Measurements from ENCODE around the gene FUT4. TPM values are rescaled to one million over a fixed set of nuclear protein-coding genes. Genes with fewer than 3 reads are reported as not detected.

FUT4 gene
- total RNA-seq, 2 donors from 2014 or later, result 10.5 to 13.5 TPM

DNA sequence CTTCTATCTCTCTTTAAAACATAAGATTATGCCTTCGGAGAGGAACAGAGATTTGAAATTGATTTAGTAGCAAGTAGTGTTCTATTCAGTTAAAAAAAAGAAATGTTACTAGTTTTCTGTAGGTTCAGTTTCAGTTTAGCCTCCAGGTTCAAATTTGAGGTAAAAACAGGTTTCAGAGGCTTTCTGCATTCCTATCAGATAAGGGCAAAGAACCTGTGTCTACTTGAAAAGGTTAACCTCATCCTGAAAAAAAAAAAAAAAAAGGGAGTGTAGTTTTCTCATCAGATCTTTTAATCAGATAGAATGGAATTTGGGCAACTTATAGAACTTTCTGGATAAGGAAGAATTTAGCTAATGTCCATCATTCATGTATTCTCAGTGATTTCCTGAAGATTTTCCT lies 19.4 kb upstream of the FUT4 start:
- Histone ChIP-seq H3K4me1 (peaks cover 10% of the 10 kb centered on the region), H3K27me3 (no peaks in the 10 kb centered on the region), H3K4me3 (no peak overlapping the region), H3K36me3 (replicated peaks in 1 of 2; ENCODE audit: insufficient read depth in 1 of 2, low read depth in 2 of 2) (no peaks in the 10 kb centered on the region), H3K9me3 (no peaks in the 10 kb centered on the region), H3K27ac (no peak overlapping the region)
- ATAC-seq (no peak), DNase-seq (no peak)
- TF ChIP-seq, protein P1, sequence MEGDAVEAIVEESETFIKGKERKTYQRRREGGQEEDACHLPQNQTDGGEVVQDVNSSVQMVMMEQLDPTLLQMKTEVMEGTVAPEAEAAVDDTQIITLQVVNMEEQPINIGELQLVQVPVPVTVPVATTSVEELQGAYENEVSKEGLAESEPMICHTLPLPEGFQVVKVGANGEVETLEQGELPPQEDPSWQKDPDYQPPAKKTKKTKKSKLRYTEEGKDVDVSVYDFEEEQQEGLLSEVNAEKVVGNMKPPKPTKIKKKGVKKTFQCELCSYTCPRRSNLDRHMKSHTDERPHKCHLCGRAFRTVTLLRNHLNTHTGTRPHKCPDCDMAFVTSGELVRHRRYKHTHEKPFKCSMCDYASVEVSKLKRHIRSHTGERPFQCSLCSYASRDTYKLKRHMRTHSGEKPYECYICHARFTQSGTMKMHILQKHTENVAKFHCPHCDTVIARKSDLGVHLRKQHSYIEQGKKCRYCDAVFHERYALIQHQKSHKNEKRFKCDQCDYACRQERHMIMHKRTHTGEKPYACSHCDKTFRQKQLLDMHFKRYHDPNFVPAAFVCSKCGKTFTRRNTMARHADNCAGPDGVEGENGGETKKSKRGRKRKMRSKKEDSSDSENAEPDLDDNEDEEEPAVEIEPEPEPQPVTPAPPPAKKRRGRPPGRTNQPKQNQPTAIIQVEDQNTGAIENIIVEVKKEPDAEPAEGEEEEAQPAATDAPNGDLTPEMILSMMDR (IDR thresholded peaks at IDR 0.05), result no peak
- no peak for TF ChIP-seq POLR2A (IDR thresholded peaks at IDR 0.05)
- WGBS, 2 donors, result 64 to 81% methylated on average over 1 of the region's 1 CpG
- intact Hi-C loops (cut with DNase I), result no loop called here

GRCh38 chr11:94525546-94526324 lies 18.0 kb upstream of the FUT4 start:
- Histone ChIP-seq H3K4me1 (peaks cover 6% of the 10 kb centered on the region), H3K36me3 (replicated peaks in 1 of 2; ENCODE audit: insufficient read depth in 1 of 2, low read depth in 2 of 2) (no peaks in the 10 kb centered on the region), H3K9me3 (no peaks in the 10 kb centered on the region), H3K4me3 (no peak overlapping the region), H3K27me3 (no peaks in the 10 kb centered on the region), H3K27ac (no peak overlapping the region)
- intact Hi-C loops (cut with DNase I), result no loop called here
- DNase-seq, result peak; percentile 46 to 78 (median 66)
- 29 to 37% methylated on average over 5 of the region's 5 CpGs for WGBS, 2 donors
- TF ChIP-seq POLR2A (IDR thresholded peaks at IDR 0.05), result no peak
- TF ChIP-seq, protein P1 (IDR thresholded peaks at IDR 0.05), result no peak
- ATAC-seq, result no peak

DNA sequence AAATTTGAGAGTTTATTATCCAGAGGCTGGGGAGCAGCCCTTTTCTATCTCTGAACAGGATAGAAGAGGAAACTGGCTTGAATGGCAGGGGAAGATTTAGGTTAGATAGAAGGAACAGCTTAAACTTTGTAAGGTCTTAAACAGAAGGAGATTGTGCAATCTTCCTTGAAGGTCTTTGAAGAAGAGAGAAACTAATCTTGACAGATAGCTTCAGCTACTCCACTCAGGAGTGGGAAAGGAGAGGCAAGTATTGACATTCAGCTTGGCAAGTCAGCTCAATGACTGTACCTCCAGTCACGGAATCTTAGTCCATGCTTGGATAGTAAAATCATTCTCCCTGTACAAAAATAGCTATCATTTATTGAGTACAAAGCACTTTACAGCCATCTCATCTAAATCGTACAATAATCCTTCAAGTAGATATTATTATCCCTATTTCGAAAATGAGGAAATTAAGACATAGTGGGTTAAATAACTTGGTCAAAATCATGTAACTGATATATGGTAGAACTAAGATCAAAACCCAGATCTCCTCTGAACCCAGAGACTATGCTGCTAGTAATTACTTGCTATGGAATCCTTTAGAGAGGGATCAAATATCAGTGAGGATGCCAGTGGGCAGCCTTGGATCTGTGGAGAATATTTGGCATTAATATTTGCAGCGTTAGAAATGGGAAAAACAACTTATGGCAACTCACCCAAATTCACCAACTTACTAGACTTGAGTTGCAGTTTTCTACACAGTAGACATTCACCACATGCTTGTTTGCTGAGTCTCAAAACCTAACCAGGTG lies 16.9 kb upstream of the FUT4 start:
- TF ChIP-seq, protein P1 (IDR thresholded peaks at IDR 0.05), result no peak
- TF ChIP-seq POLR2A (IDR thresholded peaks at IDR 0.05), result no peak

DNA sequence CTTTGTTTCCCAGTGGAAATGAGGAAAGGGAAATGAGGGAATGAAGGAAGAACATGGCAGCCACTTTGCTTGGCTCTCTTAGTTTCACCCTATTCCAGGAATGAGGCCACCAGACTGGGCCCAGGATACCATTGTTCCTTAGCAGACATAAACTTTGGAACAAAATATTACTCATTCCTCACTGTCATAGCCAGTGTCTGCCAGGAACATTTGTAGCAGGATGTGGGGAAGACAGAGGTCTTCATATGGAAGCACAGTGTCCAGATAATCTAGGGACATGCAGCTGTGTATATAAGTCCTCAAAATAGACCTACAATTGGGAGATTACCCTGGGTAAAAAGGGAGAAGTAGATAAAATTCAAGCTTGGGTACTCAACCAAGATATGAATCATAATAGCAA lies 15.2 kb upstream of the FUT4 start:
- no peak for ATAC-seq
- Histone ChIP-seq H3K27me3 (no peaks in the 10 kb centered on the region), H3K27ac (no peak overlapping the region), H3K36me3 (replicated peaks in 1 of 2; ENCODE audit: insufficient read depth in 1 of 2, low read depth in 2 of 2) (no peaks in the 10 kb centered on the region), H3K9me3 (no peaks in the 10 kb centered on the region), H3K4me3 (no peak overlapping the region), H3K4me1 (peaks cover 6% of the 10 kb centered on the region)
- TF ChIP-seq, protein P1 (IDR thresholded peaks at IDR 0.05), result no peak
- TF ChIP-seq POLR2A (IDR thresholded peaks at IDR 0.05), result no peak
- intact Hi-C loops (cut with DNase I), result no loop called here
- no peak for DNase-seq

More for the DNA sequence above, 16.9 kb upstream of the FUT4 start:
- H3K27ac ChIP-seq, result no peak overlapping the region
- no peak for ATAC-seq
- no peaks in the 10 kb centered on the region for H3K27me3 ChIP-seq
- WGBS, 2 donors, result 62 to 77% methylated on average over 4 of the region's 4 CpGs
- H3K4me1 ChIP-seq, result peaks cover 6% of the 10 kb centered on the region
- H3K4me3 ChIP-seq, result no peak overlapping the region
- H3K9me3 ChIP-seq, result no peaks in the 10 kb centered on the region
- no peaks in the 10 kb centered on the region for H3K36me3 ChIP-seq (replicated peaks in 1 of 2; ENCODE audit: insufficient read depth in 1 of 2, low read depth in 2 of 2)
- intact Hi-C loops (cut with DNase I), result no loop called here
- no peak for DNase-seq

Measured in body of pancreas (tissue), 4 donors.